UCSD-AML1 (cell line): ENCODE results near the gene KRT4.
"Not testable (repeated sequence)": the region's sequence is repeated elsewhere in the genome, so short reads cannot be mapped to it uniquely, and the experiment has no call there.

Experiments used
- DNase-seq: peaks from one replicate; lab custom pipeline; 2025; ENCODE audit not compliant: unreplicated experiment; lab: John Stamatoyannopoulos, UW

Gene KRT4

DNA sequence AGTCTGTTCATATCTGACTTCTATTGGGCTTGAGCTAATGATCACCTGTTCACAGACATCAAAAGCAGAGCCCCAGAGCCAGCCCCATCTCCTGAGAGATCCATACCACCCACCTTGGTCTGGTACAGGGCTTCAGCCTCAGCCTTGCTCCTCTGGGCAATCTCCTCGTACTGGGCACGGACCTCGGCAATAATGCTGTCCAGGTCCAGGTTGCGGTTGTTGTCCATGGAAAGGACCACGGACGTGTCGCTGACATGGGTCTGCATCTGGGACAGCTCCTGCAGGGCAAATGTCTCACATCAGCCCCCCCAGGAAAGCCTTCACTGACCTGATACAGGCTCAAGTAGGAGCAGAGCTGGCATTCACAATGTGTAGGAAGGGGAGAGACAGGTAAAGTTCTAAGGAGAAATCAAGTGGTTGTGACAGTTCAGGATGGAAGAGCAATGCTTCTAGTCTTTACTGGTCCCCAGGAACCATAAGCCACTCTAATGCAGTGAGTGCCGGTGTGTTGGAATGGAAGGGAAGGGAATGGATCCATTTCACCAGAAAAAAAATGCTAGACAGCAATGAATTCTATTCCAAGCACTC lies 5.2 kb downstream of the KRT4 start:
- DNase-seq, result no peak

DNA sequence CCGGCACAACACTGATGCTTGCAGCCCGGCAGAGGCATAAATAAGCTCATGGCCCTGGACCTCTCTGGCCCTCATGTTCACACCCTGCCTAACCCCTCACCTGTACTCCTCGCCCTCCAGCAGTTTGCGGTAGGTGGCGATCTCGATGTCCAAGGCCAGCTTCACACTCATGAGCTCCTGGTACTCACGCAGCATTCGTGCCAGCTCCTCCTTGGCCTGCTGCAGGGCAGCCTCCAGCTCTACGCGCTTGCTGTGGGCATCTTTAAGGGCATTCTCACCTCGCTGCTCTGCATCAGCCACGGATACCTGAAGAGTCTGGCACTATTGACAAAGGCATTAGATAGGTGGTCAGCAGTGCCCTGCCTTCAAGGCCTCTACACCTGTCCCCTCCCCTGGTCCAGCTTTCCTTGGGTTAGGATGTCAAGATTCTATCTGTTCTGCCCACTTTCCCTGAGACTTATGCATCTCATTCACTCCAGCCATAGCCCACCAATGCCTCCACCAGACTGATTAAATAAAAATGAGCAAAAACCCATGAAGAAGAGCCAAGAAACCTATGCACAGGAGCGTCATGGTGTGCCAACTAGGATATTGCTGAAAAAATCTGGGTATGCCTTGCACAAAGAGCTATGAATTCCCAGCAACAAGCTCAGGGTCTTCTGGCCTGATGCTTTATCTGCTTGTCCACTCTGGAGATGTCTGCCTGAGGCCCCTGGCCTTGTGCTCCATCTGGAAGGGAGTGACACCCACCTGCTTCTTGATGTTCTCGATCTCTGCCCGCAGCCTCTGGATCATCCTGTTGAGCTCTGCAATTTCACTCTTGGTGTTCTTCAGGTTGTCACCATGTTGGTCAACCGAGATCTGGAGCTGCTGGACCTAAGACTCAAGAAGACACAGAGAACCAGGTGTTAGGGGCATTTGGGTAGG lies 6.1 kb downstream of the KRT4 start:
- DNase-seq, result no peak

DNA sequence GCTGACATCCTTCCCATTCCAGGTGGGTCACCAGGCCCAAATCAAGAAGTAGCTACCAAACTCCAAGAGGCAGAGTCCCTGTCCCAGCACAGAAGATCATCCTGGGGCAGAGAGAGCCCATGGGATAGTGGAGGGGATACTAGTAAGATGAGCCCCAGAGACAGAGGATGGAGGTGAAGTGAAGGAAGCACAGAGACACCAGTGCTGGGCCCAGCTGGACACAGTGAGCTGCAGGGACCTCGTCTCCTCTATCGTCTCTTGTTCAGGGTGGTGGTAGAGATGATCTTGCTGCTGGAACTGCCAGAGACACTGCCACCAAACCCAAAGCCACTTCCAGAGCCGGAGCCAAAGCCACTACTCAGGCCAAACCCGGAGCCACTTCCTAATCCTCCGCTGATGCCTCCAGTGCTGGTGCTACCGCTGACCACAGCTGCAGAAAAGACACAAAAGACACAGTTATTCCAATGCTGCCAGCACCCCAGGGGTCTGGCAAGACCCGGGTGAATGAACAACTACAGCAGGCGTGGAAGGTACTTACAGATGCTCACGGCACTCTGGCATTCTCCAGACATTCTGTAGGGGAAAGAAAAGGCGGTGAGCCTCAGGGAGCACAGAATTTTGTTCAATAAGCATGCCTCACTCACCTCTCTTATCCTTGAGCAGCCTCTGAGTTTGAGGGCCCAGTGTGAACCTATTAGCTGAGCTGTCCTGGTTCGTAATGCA lies 6.9 kb downstream of the KRT4 start:
- DNase-seq, result no peak

DNA sequence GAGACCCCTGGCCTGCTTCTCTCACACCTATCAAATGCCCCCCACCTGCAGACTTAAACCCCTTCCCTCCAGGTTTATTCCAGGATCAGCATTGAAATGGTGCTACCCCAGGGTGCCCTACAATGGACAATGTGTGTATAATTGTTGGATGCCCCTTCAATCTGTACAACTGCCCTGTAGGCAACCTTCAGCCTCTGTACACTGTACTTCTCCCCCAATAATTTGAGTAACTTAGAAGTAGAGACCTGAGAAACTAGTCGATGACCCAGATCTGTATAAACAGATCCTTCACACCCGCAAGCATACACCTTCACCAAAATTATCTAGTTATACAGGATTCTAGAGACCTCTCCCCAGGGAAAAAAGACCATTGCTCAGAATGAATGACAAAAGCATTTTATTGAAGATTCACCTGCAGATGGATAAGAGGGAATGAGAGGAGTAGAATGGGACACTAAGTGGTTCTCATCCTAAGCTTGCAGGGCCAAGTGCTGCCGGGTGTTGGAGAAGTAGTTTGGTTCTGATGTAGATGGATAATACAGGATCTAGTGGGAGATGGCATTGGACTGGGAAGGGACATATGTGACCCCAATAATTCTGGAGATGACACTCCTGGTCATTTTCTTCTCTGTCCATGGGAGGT lies 7.6 kb downstream of the KRT4 start:
- no peak for DNase-seq

DNA sequence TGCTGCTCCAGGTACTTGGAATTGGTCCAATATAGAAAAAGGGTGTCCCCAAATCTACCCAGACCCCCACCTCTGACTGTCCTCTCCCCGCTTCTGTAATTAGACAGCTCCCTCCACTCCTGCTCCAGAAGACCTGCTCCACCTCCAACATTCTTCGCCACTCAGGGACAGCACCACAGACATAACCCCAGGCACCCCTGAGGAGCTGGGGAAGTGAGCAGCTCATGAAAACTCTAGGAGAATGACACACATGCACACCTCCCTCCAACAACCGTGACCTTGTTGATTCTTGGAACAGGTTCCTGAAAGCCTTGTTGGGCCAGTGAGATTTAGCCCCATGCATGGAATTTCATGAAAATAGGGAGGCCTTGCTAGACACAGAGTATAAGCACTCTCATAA lies 8.2 kb downstream of the KRT4 start:
- DNase-seq, result no peak

DNA sequence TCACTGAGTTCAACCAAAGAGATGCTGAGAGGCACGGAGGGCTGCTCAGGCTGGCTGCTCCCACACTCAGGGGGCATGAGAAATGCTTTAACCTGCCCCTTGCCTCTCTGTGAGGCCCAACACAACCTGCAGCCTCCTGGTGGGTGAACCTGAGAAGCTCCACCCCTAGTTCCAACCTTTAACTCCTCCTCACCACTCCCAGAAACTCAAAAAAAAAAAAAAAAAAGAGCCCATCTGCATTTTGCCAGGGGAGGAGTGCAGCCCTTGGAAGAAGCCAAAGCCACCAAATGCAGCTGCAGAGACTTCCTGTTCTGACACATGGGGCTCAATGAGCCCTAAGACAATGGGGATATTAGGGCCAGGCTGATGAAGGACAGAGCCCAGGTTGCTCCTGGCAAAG lies 8.9 kb downstream of the KRT4 start:
- no peak for DNase-seq

DNA sequence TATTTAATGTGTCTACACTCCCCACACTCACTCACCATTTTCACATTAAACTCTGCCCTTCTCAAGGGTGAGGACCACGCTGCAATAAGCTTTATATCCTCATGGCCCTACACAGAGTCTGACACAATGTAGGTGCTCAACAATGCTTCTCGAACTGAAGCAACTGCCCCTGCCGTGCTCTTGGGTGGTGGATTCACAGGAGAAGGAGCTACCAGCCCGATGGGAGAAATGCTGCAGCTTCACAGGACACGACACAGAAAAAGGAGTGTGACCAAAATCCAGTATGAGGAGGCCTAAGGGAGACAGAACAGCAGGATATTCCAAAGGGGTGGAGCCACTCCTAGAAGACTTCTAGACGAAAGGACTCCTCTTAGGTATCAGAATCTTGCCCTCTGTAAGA lies 11.5 kb downstream of the KRT4 start:
- DNase-seq, result no peak

DNA sequence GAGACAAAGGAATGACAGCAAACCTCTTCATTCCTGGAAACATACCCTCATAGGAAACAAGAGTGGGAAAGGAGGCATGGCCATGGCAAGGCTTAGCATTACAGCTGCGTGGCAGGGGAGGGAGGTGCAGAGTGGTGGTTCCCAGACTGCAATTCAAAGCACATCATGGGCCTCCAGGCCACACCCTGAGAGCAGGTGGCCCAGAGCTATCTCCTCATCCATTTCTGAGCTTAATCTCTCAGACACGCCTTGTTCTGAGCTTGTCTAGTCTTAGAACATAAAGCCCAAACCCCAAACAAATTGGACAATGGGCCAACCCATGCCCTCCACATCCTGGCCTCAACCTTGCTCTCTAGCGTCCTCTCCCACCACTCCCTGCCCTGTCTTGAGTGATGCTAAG lies 12.1 kb downstream of the KRT4 start:
- DNase-seq, result no peak

DNA sequence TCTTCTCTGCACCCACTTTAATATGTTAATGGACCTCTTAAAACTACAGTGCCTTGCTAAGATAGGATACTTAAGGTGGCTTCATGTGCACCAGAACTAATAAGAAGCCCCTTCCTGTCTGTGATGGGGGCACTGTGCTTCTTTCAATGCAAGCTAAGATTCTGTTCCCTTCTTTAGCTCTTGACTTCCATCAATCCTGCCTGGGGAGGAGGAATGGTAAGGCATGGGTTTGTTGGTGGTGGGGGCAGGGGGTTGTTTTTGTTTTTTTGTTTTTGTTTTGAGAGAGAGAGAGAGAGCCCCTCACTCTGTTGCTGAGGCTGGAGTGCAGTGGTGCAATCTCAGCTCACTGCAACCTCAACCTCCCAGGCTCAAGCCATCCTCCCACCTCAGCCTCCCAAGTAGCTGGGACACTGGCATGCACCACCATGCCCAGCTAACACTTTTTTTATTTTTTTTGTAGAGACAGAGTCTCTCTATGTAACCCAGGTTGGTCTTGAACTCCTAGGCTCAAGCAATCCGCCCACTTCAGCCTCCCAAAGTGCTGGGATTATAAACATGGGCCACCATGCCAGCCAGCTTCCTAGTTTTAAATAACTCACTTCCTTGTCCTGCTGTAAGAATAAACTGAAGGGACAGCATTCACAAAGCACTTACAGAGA lies 13.5 kb downstream of the KRT4 start:
- DNase-seq, result no peak

DNA sequence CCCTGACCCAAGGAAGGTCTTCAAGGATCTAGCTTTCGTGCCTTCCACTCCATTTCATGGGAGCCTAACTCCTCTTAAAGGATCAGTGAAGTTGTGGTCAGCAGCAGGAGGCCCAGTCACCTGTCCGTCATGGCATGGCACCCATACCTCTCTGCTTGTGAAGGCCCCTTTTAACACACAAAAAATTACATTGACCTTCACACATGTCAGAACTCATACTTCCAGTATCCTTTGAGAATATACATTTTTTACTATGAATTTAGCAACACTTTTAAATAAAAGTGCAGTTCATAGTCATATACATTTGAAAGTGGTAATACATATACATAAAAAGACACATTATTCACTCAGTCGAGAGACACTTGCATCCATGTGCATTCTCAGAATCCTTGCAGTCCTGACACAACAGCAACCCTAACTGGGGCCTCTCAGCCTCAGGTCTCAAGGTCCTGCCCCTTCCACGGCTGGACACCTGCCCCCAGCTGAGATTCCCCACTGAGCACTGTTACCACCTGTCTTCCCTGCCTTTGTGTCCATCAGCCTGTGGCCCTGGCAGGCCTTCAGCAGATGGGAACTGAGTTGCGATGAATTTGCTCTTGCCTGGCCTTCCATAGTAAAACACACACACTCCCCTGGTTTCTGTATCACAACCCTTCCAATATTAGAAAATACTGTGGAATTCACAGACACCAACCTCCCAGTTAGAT lies 14.3 kb downstream of the KRT4 start:
- DNase-seq, result no peak

DNA sequence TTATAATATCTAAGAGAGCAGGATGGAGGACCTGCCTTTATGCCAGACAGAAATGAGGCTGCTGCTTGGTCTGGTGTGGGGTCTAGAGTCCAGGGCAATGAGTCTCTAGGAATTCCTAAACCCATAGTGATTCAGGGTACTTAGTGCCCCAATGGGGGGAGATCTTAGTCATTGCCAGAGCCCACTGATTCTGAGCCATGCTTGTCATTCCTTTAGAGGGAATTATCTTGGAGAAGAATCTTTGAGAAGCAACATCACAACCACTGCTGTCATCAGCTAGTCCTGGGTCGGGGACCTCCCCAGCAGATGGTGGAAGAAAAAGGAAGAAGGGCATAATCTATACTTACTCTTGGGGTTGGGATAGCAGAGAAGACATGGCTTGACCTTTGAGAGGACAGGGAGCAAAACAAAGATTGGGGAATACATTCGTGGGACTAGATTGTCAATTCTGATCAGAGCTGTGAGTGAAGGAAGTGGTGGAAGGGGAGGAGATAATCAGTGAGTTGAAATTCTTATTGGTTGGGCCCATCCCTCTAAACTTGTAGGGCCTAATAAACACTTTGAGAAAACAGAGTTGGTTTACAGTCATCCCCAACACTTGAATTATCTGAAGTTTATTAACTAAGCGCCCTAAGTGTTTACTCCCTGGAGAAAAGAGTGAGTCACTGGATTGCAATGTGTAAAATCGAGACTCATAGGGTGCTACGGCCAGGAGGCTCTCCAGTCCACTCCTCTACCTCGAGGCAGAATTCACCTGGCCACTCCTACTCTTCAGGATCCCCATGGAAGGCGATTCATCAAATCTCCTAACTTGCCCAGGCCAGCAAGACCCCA lies 15.0 kb downstream of the KRT4 start:
- no peak for DNase-seq

DNA sequence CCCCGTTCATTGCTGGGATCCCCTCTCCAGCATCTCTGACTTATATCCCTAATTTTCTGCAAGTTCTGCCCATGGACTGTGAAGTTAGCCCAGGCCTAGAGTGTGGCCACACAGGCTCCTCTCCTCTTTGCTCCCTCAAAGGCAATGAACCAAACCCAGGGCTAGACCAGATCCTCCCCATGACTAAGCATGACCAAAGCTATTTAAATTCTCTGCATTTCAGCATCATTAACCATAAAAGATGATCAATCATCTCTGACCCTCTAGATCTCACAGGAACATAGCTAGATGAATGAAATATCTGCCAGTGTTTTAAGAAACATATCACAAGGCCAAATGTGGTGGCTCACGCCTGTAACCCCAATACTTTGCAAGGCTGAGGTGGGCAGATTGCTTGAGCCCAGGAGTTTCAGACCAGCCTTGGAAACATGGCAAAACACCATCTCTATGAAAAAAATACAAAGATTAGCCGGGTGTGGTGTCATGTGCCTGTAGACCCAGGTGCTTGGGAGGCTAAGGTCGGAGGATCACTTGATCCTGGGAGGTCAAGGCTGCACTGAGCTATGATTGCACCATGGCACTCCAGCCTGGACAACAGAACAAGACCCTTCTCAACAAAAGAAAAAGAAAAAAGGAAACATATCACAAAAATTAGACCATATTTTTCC lies 15.8 kb downstream of the KRT4 start:
- no peak for DNase-seq

DNA sequence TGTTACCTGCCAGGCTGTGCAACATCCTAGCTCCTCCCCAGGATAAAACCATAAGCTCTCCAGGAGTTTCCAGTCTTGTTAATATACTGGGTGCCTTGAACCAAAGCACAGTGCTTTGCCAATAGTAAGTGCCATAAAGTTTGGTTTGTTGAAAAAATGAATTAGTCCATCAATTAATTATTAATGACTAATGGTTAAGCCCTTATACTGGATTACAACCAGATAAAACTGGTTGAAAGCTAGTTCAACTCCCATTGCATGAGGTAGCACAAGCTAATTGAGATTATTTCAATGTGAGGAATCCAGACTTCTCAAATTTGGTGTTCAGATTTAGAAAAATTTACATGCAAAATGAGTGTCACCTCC lies 16.4 kb downstream of the KRT4 start:
- no peak for DNase-seq

DNA sequence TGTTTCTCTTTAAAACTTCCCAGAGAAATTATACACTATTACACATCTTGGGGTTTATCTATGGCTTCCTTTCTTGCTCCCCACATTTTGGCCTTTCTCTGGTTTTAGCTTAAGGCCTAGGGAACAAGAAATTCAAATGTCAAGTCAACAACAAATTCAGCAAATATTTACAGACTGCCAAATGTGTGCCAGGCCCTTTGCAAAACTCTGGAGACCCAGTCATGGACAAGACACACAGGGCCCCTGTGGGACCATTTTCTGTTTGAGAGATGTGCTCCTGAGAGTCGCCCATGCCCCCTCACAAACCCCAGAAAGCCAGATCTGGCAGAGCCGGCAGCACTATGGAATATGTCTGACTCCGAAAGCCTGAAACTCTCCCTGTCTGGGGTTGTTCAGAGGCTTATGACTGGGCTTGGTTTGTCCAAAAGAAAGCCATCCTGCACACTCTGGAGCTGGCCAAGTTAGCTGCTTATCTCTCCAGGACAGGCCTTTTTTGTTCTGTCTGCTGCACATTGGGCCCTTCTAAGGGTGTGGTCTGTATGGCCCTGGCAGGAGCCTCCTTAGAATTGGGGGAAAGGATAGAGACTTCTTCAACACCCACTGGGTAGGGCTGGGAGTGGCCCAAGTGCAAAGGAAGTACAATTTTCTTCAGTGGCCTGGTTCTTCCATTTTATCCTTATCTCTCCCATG lies 16.9 kb downstream of the KRT4 start:
- DNase-seq, result no peak

DNA sequence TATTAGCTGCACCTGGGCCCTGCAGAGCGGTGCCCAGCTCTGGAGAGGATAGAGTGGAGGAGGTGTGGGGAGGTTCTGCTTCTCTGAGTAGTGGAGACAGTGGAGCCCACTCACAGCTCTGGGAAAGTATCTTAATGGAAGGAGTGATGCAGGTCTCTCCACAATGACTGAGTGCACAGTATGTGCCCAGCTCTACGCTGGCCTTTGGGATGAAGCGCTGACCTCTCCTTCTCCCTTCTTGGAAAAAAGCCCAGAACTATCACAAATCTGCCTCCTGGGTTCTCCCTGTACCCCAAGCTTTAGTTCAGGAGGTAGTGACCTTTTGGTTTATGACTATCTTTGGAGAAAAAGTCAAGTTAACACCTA lies 17.5 kb downstream of the KRT4 start:
- DNase-seq, result no peak

DNA sequence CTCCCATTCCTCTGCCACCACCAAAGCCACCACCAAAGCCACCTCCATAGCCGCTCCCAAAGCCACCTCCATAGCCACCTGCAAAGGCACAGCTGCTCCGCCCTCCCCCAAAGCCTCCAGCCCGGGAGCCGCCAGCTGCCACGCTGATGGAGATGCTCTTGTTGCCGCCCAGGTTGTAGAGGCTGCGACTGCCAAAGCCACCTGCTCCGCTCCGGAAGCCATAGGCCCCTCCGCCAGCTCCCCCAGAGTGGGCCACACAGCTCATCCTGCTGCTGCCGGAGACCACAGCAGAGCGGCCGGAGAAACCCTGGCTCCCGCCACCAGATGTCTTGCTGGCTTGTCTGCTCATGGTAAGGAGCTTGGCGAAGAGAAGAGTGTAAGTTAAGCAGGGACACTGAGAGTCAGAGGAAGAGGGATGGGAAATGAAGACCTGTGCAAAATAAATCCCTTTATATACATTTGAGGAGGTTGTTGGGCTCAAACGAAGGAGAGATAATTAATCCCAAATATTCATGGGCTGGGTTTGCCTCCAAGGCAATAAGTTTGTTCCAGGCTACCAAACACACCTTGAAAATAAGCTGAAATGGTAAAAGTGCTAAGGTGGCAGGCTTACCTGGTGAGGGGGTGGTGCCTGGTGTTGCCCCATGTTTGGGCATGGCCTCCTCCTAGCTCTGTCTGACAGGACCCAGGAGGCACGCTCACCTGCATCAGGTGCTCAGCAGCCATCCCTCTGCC lies 18.1 kb downstream of the KRT4 start, which contains the start of gene KRT3:
Gene KRT3 (minus strand): TSS at position 424 of the 735 bp plus-strand sequence. CDS start 75 bp downstream, at position 349.
- no peak for DNase-seq

DNA sequence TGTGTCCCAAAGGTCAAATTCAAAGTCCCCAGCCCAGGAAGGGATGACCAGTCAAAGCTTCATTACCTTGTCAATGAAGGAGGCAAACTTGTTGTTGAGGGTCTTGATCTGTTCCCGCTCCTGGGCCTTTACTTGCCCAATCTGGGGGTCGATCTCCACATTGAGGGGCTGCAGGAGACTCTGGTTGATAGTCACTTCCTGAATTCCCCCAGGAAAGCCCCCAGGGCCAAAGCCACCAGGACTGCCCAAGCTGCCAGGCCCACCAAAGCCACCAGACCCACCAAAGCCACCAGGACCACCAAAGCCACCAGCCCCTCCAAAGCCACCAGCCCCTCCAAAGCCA lies 18.6 kb downstream of the KRT4 start:
- not testable (repeated sequence) for DNase-seq
